ENCODE data around the gene STEAP1B. TPM values are rescaled to one million over a fixed set of nuclear protein-coding genes. Genes with fewer than 3 reads are reported as not detected.
"Not testable (repeated sequence)": the region's sequence is repeated elsewhere in the genome, so short reads cannot be mapped to it uniquely, and the experiment has no call there.

The STEAP1B gene
- total and polyA plus RNA-seq, 2 experiments from 2014 or later, result 0.16 TPM; not detected in 1

DNA sequence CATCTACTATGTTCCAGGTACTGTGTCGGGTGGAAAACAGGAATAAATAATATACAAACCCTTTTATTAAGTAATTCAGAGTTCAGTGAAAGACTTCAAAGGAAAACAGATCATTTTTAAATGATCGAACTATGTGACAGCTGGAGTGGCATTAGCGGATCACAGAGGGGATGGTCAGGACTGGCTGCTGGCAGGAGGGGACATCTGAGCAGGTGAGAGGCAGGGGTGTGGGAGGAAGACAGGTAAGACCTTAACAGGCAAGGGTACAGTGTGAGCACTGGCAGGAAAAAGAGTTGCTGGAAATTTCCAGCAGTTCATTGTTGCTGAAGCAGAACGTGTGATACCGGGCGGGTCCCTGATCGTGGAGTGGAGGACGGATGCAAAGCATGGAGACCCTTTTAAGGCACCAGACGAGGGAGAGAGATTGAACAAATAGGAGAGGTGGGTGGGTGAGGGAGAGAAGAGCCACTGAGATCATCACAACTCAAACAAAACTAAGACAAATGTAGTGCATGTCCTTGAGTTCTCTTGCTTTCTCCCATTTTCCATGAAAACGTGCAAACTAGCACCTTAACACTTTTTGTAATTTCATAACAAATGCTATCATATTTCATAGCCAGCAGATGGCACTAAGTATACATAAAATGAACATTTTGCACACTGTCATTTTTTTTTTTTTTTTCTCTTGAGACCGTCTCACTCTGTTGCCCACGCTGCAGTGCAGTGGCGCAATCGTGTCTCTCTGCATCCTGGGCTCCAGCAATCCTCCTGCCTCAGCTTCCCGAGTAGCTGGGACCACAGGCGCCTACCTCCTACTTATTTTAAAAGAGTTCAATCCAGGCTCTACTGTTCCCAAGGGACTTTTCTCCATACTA, 23.7 kb upstream of the STEAP1B start:
- not testable (repeated sequence) for H3K4me2 ChIP-seq; H3K4me3 ChIP-seq; H4K20me1 ChIP-seq (ENCODE audit: insufficient read depth, poor library complexity, severe bottlenecking); H3K9me2 ChIP-seq (replicated peaks; ENCODE audit: insufficient read depth); H3K36me3 ChIP-seq (replicated peaks; ENCODE audit: insufficient read depth, low read depth); H3K27me3 ChIP-seq; H3K27ac ChIP-seq; H3K9me3 ChIP-seq (ENCODE audit: low read depth); H3K79me2 ChIP-seq; H3K4me1 ChIP-seq (ENCODE audit: insufficient read depth); H2AFZ ChIP-seq
- WGBS (ENCODE audit: low lambda C conversion rate, missing lambda C conversion rate), result 56% methylated on average over 16 of the region's 16 CpGs
- TF ChIP-seq, protein P1, sequence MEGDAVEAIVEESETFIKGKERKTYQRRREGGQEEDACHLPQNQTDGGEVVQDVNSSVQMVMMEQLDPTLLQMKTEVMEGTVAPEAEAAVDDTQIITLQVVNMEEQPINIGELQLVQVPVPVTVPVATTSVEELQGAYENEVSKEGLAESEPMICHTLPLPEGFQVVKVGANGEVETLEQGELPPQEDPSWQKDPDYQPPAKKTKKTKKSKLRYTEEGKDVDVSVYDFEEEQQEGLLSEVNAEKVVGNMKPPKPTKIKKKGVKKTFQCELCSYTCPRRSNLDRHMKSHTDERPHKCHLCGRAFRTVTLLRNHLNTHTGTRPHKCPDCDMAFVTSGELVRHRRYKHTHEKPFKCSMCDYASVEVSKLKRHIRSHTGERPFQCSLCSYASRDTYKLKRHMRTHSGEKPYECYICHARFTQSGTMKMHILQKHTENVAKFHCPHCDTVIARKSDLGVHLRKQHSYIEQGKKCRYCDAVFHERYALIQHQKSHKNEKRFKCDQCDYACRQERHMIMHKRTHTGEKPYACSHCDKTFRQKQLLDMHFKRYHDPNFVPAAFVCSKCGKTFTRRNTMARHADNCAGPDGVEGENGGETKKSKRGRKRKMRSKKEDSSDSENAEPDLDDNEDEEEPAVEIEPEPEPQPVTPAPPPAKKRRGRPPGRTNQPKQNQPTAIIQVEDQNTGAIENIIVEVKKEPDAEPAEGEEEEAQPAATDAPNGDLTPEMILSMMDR (IDR thresholded peaks at IDR 0.05; ENCODE audit: poor library complexity), result peak; percentile 42
- DNase-seq (ENCODE audit: low spot score), result peak; percentile 23

DNA sequence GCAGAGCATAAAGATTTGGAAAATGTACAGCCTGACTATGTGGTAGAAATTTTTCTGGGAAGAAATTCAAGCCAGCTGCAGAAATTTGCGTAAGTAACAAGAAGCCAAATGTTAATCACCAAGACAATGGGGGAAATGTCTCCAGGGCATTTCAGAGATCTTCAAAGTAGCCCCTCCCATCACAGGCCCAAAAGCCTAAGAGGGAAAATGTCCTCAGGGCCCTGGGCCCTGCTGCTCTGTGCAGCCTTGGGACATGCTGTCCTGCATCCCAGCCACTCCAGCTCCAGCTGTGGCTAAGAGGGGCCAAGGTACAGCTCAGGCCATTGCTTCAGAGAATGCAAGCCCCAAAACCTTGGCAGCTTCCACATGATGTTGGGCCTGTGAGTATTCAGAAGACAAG, 19.6 kb upstream of the STEAP1B start:
- 73% methylated on average over 1 of the region's 1 CpG for WGBS (ENCODE audit: low lambda C conversion rate, missing lambda C conversion rate)
- H3K9me2 ChIP-seq (replicated peaks; ENCODE audit: insufficient read depth); H3K4me3 ChIP-seq; H3K27ac ChIP-seq; H2AFZ ChIP-seq; H3K36me3 ChIP-seq (replicated peaks; ENCODE audit: insufficient read depth, low read depth); H3K9me3 ChIP-seq (ENCODE audit: low read depth); H3K4me1 ChIP-seq (ENCODE audit: insufficient read depth); H3K27me3 ChIP-seq; H3K79me2 ChIP-seq; H3K4me2 ChIP-seq; DNase-seq (ENCODE audit: low spot score); H4K20me1 ChIP-seq (ENCODE audit: insufficient read depth, poor library complexity, severe bottlenecking): not testable (repeated sequence)

DNA sequence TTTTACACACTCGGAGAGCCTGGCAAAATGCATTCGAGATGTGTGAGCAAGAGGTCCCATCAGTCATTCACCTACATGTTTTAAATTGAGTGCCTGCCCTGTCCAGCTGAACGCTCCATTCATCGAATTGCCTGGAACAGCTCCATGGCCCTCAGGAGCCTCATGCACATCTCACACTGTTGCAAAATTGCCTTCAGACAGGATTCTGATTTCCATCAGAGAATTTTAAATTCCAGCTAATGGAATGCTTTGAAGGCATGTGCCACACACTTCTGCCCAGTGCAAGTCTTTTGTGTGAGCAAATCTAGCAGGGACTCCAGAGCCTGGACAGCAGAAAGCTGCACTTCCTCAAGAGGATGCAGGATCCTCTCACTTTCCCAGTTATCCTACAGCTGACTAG, 17.0 kb upstream of the STEAP1B start:
- not testable (repeated sequence) for H3K4me2 ChIP-seq; H3K9me3 ChIP-seq (ENCODE audit: low read depth); H3K4me3 ChIP-seq; H3K27me3 ChIP-seq; H3K27ac ChIP-seq; DNase-seq (ENCODE audit: low spot score); H2AFZ ChIP-seq; H3K9me2 ChIP-seq (replicated peaks; ENCODE audit: insufficient read depth); H3K36me3 ChIP-seq (replicated peaks; ENCODE audit: insufficient read depth, low read depth); H3K4me1 ChIP-seq (ENCODE audit: insufficient read depth); H3K79me2 ChIP-seq; H4K20me1 ChIP-seq (ENCODE audit: insufficient read depth, poor library complexity, severe bottlenecking)
- 93% methylated on average over 4 of the region's 4 CpGs for WGBS (ENCODE audit: low lambda C conversion rate, missing lambda C conversion rate)

DNA sequence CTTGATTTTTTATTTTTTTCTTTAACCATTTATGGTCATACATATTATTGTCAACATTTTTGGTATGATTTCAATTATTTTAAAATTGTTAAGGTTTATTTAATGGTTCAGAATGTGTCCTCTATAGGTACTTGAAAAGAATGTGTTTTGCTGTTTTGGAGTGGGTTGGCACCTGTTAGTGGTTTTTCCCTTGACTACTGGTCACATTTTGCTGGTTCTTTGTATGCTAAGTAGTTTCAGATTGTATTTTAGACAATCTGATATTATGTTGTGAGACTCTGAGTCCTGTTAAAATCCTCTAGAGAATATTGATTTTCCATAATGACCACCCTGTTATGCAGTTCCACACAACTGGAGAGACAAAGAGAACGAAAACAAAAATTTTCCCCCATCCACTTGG, 15.0 kb upstream of the STEAP1B start:
- not testable (repeated sequence) for H3K36me3 ChIP-seq (replicated peaks; ENCODE audit: insufficient read depth, low read depth); H3K27me3 ChIP-seq; H3K4me1 ChIP-seq (ENCODE audit: insufficient read depth); H4K20me1 ChIP-seq (ENCODE audit: insufficient read depth, poor library complexity, severe bottlenecking); H2AFZ ChIP-seq; H3K4me3 ChIP-seq; H3K9me2 ChIP-seq (replicated peaks; ENCODE audit: insufficient read depth); H3K27ac ChIP-seq; H3K4me2 ChIP-seq; H3K79me2 ChIP-seq; DNase-seq (ENCODE audit: low spot score); H3K9me3 ChIP-seq (ENCODE audit: low read depth)
- 75% methylated on average over 1 of the region's 1 CpG for WGBS (ENCODE audit: low lambda C conversion rate, missing lambda C conversion rate)

DNA sequence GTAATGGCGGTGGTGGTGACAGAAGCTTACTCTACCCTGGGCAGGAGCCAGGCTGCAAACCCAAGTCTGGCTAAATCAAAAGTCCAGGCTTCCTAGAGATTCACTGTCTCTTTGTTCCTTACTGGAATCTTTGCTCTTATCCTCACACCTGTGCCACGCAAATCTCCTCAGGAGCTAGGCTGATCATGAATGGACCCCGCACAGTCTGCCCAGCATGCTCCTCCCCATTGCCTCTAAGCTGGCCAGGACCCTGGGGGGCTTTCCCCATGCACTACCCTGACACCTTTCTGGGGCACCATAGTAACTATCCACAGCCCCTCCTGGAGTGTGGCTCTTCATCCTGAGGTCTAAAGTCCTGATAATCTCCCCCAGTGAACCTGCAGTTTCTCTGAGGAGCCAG, 7.3 kb upstream of the STEAP1B start:
- H3K79me2 ChIP-seq; H3K9me3 ChIP-seq (ENCODE audit: low read depth); H3K27ac ChIP-seq; H3K4me2 ChIP-seq; H4K20me1 ChIP-seq (ENCODE audit: insufficient read depth, poor library complexity, severe bottlenecking); H3K36me3 ChIP-seq (replicated peaks; ENCODE audit: insufficient read depth, low read depth); H3K4me1 ChIP-seq (ENCODE audit: insufficient read depth); H3K9me2 ChIP-seq (replicated peaks; ENCODE audit: insufficient read depth); H2AFZ ChIP-seq; H3K27me3 ChIP-seq; DNase-seq (ENCODE audit: low spot score); H3K4me3 ChIP-seq: not testable (repeated sequence)
- WGBS (ENCODE audit: low lambda C conversion rate, missing lambda C conversion rate), result 97% methylated on average over 2 of the region's 3 CpGs

DNA sequence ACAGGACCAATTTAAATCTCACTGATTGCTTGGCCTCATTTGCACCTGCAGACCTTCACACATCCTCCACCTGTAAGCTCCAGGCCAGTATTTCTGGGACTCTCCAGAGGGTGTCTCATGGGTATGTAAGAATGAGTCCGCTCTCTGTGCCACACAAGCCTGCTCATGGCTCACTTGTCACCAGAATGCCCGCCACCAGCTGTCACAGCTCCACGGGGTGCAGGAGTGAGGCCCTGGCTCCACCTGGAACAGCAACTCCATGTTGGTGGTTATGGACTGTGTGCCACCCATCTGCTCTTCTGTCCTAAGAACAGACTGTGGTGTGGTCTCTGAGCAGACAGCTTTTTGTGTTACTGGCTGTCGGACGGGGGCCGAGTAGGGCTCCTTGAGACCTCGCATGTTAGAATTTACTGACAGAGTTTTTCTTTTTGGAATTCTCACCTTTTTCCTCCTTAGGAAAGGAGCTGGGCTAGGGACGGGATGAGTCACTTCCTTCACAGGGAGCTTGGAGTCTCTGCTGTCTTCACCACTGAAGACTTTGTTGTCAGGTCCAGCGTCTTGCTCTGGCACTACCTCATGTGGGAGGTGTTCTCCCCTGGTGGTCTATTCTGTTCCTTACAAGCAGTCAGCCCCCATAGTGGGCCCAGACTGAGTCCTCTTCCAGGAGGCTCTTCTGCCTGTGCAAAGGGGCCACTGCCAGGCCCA, 6.5 kb upstream of the STEAP1B start:
- 70% methylated on average over 9 of the region's 9 CpGs for WGBS (ENCODE audit: low lambda C conversion rate, missing lambda C conversion rate)
- H3K4me3 ChIP-seq, result not testable (repeated sequence)

More for the DNA sequence above, 6.5 kb upstream of the STEAP1B start:
- DNase-seq (ENCODE audit: low spot score); H3K4me1 ChIP-seq (ENCODE audit: insufficient read depth); H3K27me3 ChIP-seq; H3K27ac ChIP-seq; H3K4me2 ChIP-seq; H3K79me2 ChIP-seq; H2AFZ ChIP-seq; H3K9me3 ChIP-seq (ENCODE audit: low read depth); H3K9me2 ChIP-seq (replicated peaks; ENCODE audit: insufficient read depth); H4K20me1 ChIP-seq (ENCODE audit: insufficient read depth, poor library complexity, severe bottlenecking); H3K36me3 ChIP-seq (replicated peaks; ENCODE audit: insufficient read depth, low read depth): not testable (repeated sequence)

Data from hepatocyte (in vitro differentiated cells).